ENCODE measurements around the gene OVAAL.

Gene OVAAL

DNA sequence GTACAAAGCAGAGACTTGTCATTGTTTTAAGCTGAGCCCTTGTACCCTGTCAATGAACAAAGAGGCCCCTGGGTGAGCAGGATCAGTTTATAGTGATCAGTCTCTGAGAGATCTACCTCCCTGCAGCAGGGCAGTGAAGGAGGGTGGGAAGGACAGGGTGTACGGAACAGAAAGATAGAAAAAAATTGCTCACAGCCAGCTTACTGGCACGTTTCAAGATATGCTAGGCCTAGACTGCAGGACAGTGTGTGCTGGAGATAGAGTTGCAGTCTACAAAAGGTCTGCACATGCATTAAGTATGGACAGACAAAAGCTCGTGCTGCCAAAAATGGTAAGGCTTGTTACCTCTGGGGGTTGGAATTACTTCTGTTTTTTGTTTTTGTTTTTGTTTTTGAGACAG is 34.6 kb downstream of the OVAAL start:
- Histone ChIP-seq H2AFZ (ENCODE audit: low read length) (peak overlapping the region; percentile 61), H3K4me1 (ENCODE audit: control insufficient read depth in 2 of 2, insufficient read depth in 1 of 2, low read depth in 1 of 2, low read length in 2 of 2) (peaks cover 12 to 15% of the 10 kb centered on the region in 2 donors), H3K4me3 (ENCODE audit: low read length in 2 of 2) (no peak overlapping the region), H3K23ac (ENCODE audit: low read depth, low read length, poor library complexity) (no peak overlapping the region), H3K14ac (ENCODE audit: low read length) (no peak overlapping the region), H3K18ac (ENCODE audit: low read length) (no peak overlapping the region), H3K79me1 (ENCODE audit: low read depth, low read length) (no peaks in the 10 kb centered on the region), H2BK5ac (ENCODE audit: low read length) (no peak overlapping the region), H2BK120ac (ENCODE audit: low read depth, low read length) (no peak overlapping the region), H3K27me3 (ENCODE audit: control insufficient read depth in 3 of 3, insufficient read depth in 3 of 3, low read depth in 1 of 3, low read length in 3 of 3) (no peaks in the 10 kb centered on the region), H2BK12ac (ENCODE audit: low read length) (no peak overlapping the region), H4K8ac (ENCODE audit: low read depth, low read length) (no peak overlapping the region), H3K4ac (ENCODE audit: low read length) (no peak overlapping the region), H3K36me3 (replicated peaks in 1 of 2; ENCODE audit: control insufficient read depth in 2 of 2, insufficient read depth in 2 of 2, low read length in 2 of 2) (no peaks in the 10 kb centered on the region), H2AK5ac (ENCODE audit: low read depth, low read length) (no peak overlapping the region), H3K4me2 (ENCODE audit: insufficient read depth, low read length, poor library complexity, severe bottlenecking) (no peak overlapping the region), H3K27ac (replicated peaks; ENCODE audit: low read length) (no peak overlapping the region), H3K9me3 (replicated peaks in 1 of 2; ENCODE audit: control insufficient read depth in 2 of 2, insufficient read depth in 1 of 2, low read depth in 1 of 2, low read length in 2 of 2) (peaks cover 0 to under 1% of the 10 kb centered on the region in 2 donors), H2BK15ac (ENCODE audit: low read length) (no peak overlapping the region), H4K91ac (ENCODE audit: low read depth, low read length, poor library complexity) (no peak overlapping the region), H3K9ac (ENCODE audit: low read depth, low read length, poor library complexity) (no peak overlapping the region)
- no CpG with 5 or more reads among the region's 3 CpGs for WGBS, 2 donors (ENCODE audit: extremely low coverage in 2 of 2, insufficient read length in 2 of 2, insufficient replicate concordance in 1 of 2)
- DNase-seq (ENCODE audit: low spot score): no peak

DNA sequence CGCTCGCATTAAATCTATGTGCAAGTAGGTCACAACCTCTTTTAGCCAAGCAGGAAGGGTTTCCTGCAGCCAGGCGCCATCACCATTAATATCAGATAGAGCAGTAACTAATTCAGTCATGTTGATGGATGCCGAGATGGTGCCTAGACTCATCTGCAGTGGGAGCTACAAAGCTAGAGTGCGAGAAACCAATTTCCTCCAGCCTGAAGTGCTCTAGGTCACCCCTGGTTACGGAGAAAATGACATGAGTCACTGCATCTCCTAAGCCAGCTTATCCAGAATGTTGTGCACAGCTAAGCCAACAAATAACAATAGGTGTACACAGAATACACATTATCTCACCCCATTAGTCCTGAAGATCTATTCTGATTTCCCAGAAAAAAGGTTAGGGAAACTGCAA is 36.0 kb downstream of the OVAAL start:
- Histone ChIP-seq H4K91ac (ENCODE audit: low read depth, low read length, poor library complexity) (no peak overlapping the region), H3K27me3 (ENCODE audit: control insufficient read depth in 3 of 3, insufficient read depth in 3 of 3, low read depth in 1 of 3, low read length in 3 of 3) (no peaks in the 10 kb centered on the region), H3K79me1 (ENCODE audit: low read depth, low read length) (no peaks in the 10 kb centered on the region), H3K9me3 (replicated peaks in 1 of 2; ENCODE audit: control insufficient read depth in 2 of 2, insufficient read depth in 1 of 2, low read depth in 1 of 2, low read length in 2 of 2) (no peaks in the 10 kb centered on the region), H3K27ac (replicated peaks; ENCODE audit: low read length) (no peak overlapping the region), H3K18ac (ENCODE audit: low read length) (no peak overlapping the region), H2AK5ac (ENCODE audit: low read depth, low read length) (no peak overlapping the region), H3K4ac (ENCODE audit: low read length) (no peak overlapping the region), H3K4me2 (ENCODE audit: insufficient read depth, low read length, poor library complexity, severe bottlenecking) (no peak overlapping the region), H3K4me1 (ENCODE audit: control insufficient read depth in 2 of 2, insufficient read depth in 1 of 2, low read depth in 1 of 2, low read length in 2 of 2) (peaks cover 15 to 16% of the 10 kb centered on the region in 2 donors), H3K23ac (ENCODE audit: low read depth, low read length, poor library complexity) (no peak overlapping the region), H3K9ac (ENCODE audit: low read depth, low read length, poor library complexity) (no peak overlapping the region), H2BK5ac (ENCODE audit: low read length) (no peak overlapping the region), H2AFZ (ENCODE audit: low read length) (peak overlapping the region; percentile 66), H3K14ac (ENCODE audit: low read length) (no peak overlapping the region), H2BK15ac (ENCODE audit: low read length) (no peak overlapping the region), H3K4me3 (ENCODE audit: low read length in 2 of 2) (no peak overlapping the region), H3K36me3 (replicated peaks in 1 of 2; ENCODE audit: control insufficient read depth in 2 of 2, insufficient read depth in 2 of 2, low read length in 2 of 2) (no peaks in the 10 kb centered on the region), H2BK12ac (ENCODE audit: low read length) (no peak overlapping the region), H4K8ac (ENCODE audit: low read depth, low read length) (no peak overlapping the region), H2BK120ac (ENCODE audit: low read depth, low read length) (no peak overlapping the region)
- WGBS, 2 donors (ENCODE audit: extremely low coverage in 2 of 2, insufficient read length in 2 of 2, insufficient replicate concordance in 1 of 2): no CpG with 5 or more reads among the region's 6 CpGs
- no peak for DNase-seq (ENCODE audit: low spot score)

DNA sequence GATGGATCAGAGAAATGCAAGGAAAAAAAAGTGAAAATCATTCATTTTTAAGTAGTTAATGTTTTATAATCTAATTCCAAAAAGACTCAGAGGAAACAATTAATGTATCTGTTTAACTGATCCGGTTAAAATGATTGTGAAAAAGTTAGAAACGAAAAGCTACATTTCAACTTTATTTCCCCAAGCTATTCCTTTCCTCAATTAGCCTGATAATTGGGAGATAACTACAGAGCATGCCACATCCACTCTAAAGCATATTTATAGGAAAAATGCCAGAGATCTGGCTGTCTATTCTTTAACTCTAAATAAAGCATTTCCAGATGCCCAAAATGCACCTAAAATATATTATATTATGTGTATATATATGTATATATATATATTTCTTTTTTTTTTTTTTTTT is 37.2 kb downstream of the OVAAL start:
- H2BK15ac ChIP-seq (ENCODE audit: low read length): no peak overlapping the region
- no peaks in the 10 kb centered on the region for H3K36me3 ChIP-seq (replicated peaks in 1 of 2; ENCODE audit: control insufficient read depth in 2 of 2, insufficient read depth in 2 of 2, low read length in 2 of 2)
- H2BK120ac ChIP-seq (ENCODE audit: low read depth, low read length): no peak overlapping the region
- H4K91ac ChIP-seq (ENCODE audit: low read depth, low read length, poor library complexity): no peak overlapping the region
- DNase-seq (ENCODE audit: low spot score): no peak
- H4K8ac ChIP-seq (ENCODE audit: low read depth, low read length): no peak overlapping the region
- H2AK5ac ChIP-seq (ENCODE audit: low read depth, low read length): no peak overlapping the region
- no peak overlapping the region for H3K4me2 ChIP-seq (ENCODE audit: insufficient read depth, low read length, poor library complexity, severe bottlenecking)
- no CpG with 5 or more reads among the region's 2 CpGs for WGBS, 2 donors (ENCODE audit: extremely low coverage in 2 of 2, insufficient read length in 2 of 2, insufficient replicate concordance in 1 of 2)
- no peak overlapping the region for H2AFZ ChIP-seq (ENCODE audit: low read length)
- H3K79me1 ChIP-seq (ENCODE audit: low read depth, low read length): no peaks in the 10 kb centered on the region
- H2BK5ac ChIP-seq (ENCODE audit: low read length): no peak overlapping the region
- H3K23ac ChIP-seq (ENCODE audit: low read depth, low read length, poor library complexity): no peak overlapping the region
- no peak overlapping the region for H2BK12ac ChIP-seq (ENCODE audit: low read length)
- H3K4ac ChIP-seq (ENCODE audit: low read length): no peak overlapping the region
- no peak overlapping the region for H3K18ac ChIP-seq (ENCODE audit: low read length)
- H3K4me1 ChIP-seq (ENCODE audit: control insufficient read depth in 2 of 2, insufficient read depth in 1 of 2, low read depth in 1 of 2, low read length in 2 of 2): peaks cover 15 to 16% of the 10 kb centered on the region in 2 donors
- no peaks in the 10 kb centered on the region for H3K27me3 ChIP-seq (ENCODE audit: control insufficient read depth in 3 of 3, insufficient read depth in 3 of 3, low read depth in 1 of 3, low read length in 3 of 3)
- no peaks in the 10 kb centered on the region for H3K9me3 ChIP-seq (replicated peaks in 1 of 2; ENCODE audit: control insufficient read depth in 2 of 2, insufficient read depth in 1 of 2, low read depth in 1 of 2, low read length in 2 of 2)
- no peak overlapping the region for H3K14ac ChIP-seq (ENCODE audit: low read length)
- no peak overlapping the region for H3K27ac ChIP-seq (replicated peaks; ENCODE audit: low read length)
- no peak overlapping the region for H3K4me3 ChIP-seq (ENCODE audit: low read length in 2 of 2)
- no peak overlapping the region for H3K9ac ChIP-seq (ENCODE audit: low read depth, low read length, poor library complexity)

DNA sequence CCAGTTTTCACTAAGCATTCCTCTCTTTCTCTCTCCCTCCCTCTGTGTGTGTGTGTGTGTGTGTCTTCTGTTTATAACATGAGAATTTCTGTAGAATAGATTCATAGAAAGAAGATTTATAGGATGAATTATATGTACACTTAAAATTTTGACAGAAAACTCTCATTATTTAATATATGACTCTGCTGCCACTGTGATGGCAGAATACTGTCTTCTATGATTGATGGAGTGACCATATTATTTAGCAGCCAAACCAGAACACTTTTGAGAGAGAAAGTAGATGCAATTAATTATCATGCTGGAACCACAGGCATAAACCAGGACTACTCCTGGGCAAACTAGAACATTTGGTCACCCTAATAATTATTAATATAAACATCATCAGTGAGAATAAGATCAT is 38.8 kb downstream of the OVAAL start:
- Histone ChIP-seq H2BK120ac (ENCODE audit: low read depth, low read length) (no peak overlapping the region), H2BK12ac (ENCODE audit: low read length) (no peak overlapping the region), H4K8ac (ENCODE audit: low read depth, low read length) (no peak overlapping the region), H3K79me1 (ENCODE audit: low read depth, low read length) (no peaks in the 10 kb centered on the region), H3K36me3 (replicated peaks in 1 of 2; ENCODE audit: control insufficient read depth in 2 of 2, insufficient read depth in 2 of 2, low read length in 2 of 2) (no peaks in the 10 kb centered on the region), H3K14ac (ENCODE audit: low read length) (no peak overlapping the region), H2AFZ (ENCODE audit: low read length) (no peak overlapping the region), H3K9me3 (replicated peaks in 1 of 2; ENCODE audit: control insufficient read depth in 2 of 2, insufficient read depth in 1 of 2, low read depth in 1 of 2, low read length in 2 of 2) (no peaks in the 10 kb centered on the region), H3K4me1 (ENCODE audit: control insufficient read depth in 2 of 2, insufficient read depth in 1 of 2, low read depth in 1 of 2, low read length in 2 of 2) (peaks cover 15 to 16% of the 10 kb centered on the region in 2 donors), H2AK5ac (ENCODE audit: low read depth, low read length) (no peak overlapping the region), H3K4me2 (ENCODE audit: insufficient read depth, low read length, poor library complexity, severe bottlenecking) (no peak overlapping the region), H3K18ac (ENCODE audit: low read length) (no peak overlapping the region), H2BK5ac (ENCODE audit: low read length) (no peak overlapping the region), H3K27me3 (ENCODE audit: control insufficient read depth in 3 of 3, insufficient read depth in 3 of 3, low read depth in 1 of 3, low read length in 3 of 3) (peaks cover 0 to 4% (median 0%) of the 10 kb centered on the region in 3 experiments), H2BK15ac (ENCODE audit: low read length) (no peak overlapping the region), H3K27ac (replicated peaks; ENCODE audit: low read length) (no peak overlapping the region), H3K4ac (ENCODE audit: low read length) (no peak overlapping the region), H3K4me3 (ENCODE audit: low read length in 2 of 2) (no peak overlapping the region), H4K91ac (ENCODE audit: low read depth, low read length, poor library complexity) (no peak overlapping the region), H3K9ac (ENCODE audit: low read depth, low read length, poor library complexity) (no peak overlapping the region), H3K23ac (ENCODE audit: low read depth, low read length, poor library complexity) (no peak overlapping the region)
- no peak for DNase-seq (ENCODE audit: low spot score)

Measured in neuronal stem cell (in vitro differentiated cells).